HEK293T (cell line): ENCODE results near the gene KLF4.

Experiments
- ARNT ChIP-seq: fragments of 450-650 bp; IDR thresholded peaks from 2 replicates; pipeline ENCODE4 v1.6.1; 2017; ENCODE audit warnings: mild to moderate bottlenecking
- L3MBTL2 ChIP-seq: fragments of 450-650 bp; conservative IDR thresholded peaks from 2 replicates; pipeline ENCODE4 v1.6.1; 2016; ENCODE audit warnings: mild to moderate bottlenecking
- NFRKB ChIP-seq: fragments of 450-650 bp; IDR thresholded peaks from 2 replicates; pipeline ENCODE4 v1.6.1; 2016; ENCODE audit warnings: mild to moderate bottlenecking, moderate library complexity
- SP1 ChIP-seq: fragments of 450-650 bp; IDR thresholded peaks from 2 replicates; pipeline ENCODE4 v1.6.1; 2017

DNA sequence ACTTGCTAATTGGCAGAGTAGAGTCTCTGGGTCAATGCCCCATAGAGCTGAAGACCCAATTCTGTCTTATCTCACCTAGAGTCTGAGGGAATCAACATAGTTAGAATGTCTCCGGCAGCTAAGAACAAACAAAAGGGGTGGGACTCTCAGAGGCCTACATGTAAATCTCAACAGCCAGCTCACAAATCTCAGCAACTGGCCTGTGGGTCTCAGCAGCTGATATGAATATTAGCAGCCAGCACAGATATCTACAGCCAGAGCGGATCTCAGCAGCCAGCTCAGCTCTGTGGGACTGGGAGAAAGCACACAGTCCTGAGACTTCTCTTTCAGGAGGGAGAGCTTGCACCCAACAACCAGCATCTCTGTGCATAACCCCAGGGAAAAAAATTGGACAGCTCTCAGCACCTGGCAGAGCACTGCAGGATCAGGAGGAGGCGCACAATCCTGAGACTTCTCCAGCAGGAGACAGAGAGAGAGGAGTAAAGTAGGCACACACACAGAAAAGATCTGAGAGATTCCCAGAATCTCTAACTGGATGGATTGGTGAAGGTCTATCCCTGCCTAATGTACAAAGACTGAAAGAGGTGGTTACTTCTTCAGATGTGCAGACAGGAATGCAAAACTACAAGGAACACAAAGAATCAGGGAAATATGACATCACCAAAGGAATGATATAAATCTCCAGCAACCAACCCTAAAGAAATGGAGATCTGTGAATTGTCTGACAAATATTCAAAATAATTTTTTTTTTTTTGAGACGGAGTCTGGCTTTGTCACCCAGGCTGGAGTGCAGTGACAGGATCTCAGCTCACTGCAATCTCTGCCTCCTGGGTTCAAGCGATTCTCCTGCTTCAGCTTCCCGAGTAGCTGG, 29.2 kb downstream of the KLF4 start:
- TF ChIP-seq SP1 (no peak), NFRKB (no peak), ARNT (no peak), L3MBTL2 (no peak)
